Prostate gland (tissue), 2 donors: ENCODE measurements around the gene FMNL2.

Experiments
- POLR2A ChIP-seq: fragments of 450-650 bp; IDR thresholded peaks from one replicate; pipeline ENCODE4 v1.6.1; 2016; ENCODE audit warnings: antibody characterized with exemption, mild to moderate bottlenecking
- TF ChIP-seq, protein P1 (sequence below), 4 experiments: fragments of 200-600 bp in 2 of 4; fragments of 450-650 bp in 2 of 4; sonication (generic) in 2 of 4; IDR thresholded peaks; 1 replicate in 3 of 4; 2 replicates in 1 of 4; pipeline ENCODE4 v1.5.1; 2016 to 2019; ENCODE audit warnings: antibody characterized with exemption in 4 of 4, mild to moderate bottlenecking in 2 of 4, moderate library complexity in 2 of 4

GRCh38 chr2:152383702-152384101 lies 48.7 kb downstream of the FMNL2 start:
- TF ChIP-seq, protein P1, sequence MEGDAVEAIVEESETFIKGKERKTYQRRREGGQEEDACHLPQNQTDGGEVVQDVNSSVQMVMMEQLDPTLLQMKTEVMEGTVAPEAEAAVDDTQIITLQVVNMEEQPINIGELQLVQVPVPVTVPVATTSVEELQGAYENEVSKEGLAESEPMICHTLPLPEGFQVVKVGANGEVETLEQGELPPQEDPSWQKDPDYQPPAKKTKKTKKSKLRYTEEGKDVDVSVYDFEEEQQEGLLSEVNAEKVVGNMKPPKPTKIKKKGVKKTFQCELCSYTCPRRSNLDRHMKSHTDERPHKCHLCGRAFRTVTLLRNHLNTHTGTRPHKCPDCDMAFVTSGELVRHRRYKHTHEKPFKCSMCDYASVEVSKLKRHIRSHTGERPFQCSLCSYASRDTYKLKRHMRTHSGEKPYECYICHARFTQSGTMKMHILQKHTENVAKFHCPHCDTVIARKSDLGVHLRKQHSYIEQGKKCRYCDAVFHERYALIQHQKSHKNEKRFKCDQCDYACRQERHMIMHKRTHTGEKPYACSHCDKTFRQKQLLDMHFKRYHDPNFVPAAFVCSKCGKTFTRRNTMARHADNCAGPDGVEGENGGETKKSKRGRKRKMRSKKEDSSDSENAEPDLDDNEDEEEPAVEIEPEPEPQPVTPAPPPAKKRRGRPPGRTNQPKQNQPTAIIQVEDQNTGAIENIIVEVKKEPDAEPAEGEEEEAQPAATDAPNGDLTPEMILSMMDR (IDR thresholded peaks at IDR 0.05), result no peak
- no peak for TF ChIP-seq POLR2A
